Measurements from ENCODE around the gene HS1BP3.

Gene HS1BP3

GRCh38 chr2:20664071-20664390 is 13.1 kb upstream of the HS1BP3 start:
- Mint-ChIP-seq H3K4me3 (no peak overlapping the region), H3K36me3 (no peaks in the 10 kb centered on the region), H3K9me3 (no peaks in the 10 kb centered on the region), H3K4me1 (peaks cover 23 to 41% of the 10 kb centered on the region in 2 donors), H3K27ac (no peak overlapping the region), H3K27me3 (peaks cover 57 to 86% of the 10 kb centered on the region in 2 donors)
- no peak for DNase-seq
- ATAC-seq (replicated peaks) = no peak

- Mint-ChIP-seq H3K4me1 (peaks cover 20 to 37% of the 10 kb centered on the region in 2 donors), H3K4me3 (no peak overlapping the region), H3K9me3 (no peaks in the 10 kb centered on the region), H3K36me3 (no peaks in the 10 kb centered on the region), H3K27me3 (peaks cover 59 to 86% of the 10 kb centered on the region in 2 donors), H3K27ac (no peak overlapping the region)
- ATAC-seq (replicated peaks) (no peak), DNase-seq (no peak)
Measured at GRCh38 chr2:20663196-20664070, 12.5 kb upstream of the HS1BP3 start.

GRCh38 chr2:20662308-20662937 is 11.5 kb upstream of the HS1BP3 start:
- Mint-ChIP-seq H3K27ac (no peak overlapping the region), H3K9me3 (no peaks in the 10 kb centered on the region), H3K4me1 (peaks cover 15 to 27% of the 10 kb centered on the region in 2 donors), H3K27me3 (peaks cover 55 to 77% of the 10 kb centered on the region in 2 donors), H3K36me3 (no peaks in the 10 kb centered on the region), H3K4me3 (no peak overlapping the region)
- no peak for DNase-seq
- ATAC-seq (replicated peaks) = no peak

GRCh38 chr2:20661421-20662307 is 10.8 kb upstream of the HS1BP3 start:
- ATAC-seq (replicated peaks) (peak; percentile 61 to 68), DNase-seq (peak; percentile 56)
- Mint-ChIP-seq H3K4me3 (no peak overlapping the region), H3K27ac (no peak overlapping the region), H3K27me3 (peaks cover 55 to 81% of the 10 kb centered on the region in 2 donors), H3K9me3 (no peaks in the 10 kb centered on the region), H3K36me3 (no peaks in the 10 kb centered on the region), H3K4me1 (peaks cover 13 to 27% of the 10 kb centered on the region in 2 donors)

GRCh38 chr2:20660506-20661420 is 9.9 kb upstream of the HS1BP3 start:
- Mint-ChIP-seq H3K27me3 (peaks cover 51 to 78% of the 10 kb centered on the region in 2 donors), H3K4me3 (no peak overlapping the region), H3K36me3 (no peaks in the 10 kb centered on the region), H3K27ac (no peak overlapping the region), H3K4me1 (peaks cover 9 to 19% of the 10 kb centered on the region in 2 donors), H3K9me3 (no peaks in the 10 kb centered on the region)
- DNase-seq (no peak), ATAC-seq (replicated peaks) (no peak)

GRCh38 chr2:20657522-20658235 is 6.8 kb upstream of the HS1BP3 start:
- H3K4me3 Mint-ChIP-seq = no peak overlapping the region
- H3K9me3 Mint-ChIP-seq = no peaks in the 10 kb centered on the region
- H3K4me1 Mint-ChIP-seq = peaks cover 1 to 6% of the 10 kb centered on the region in 2 donors
- ATAC-seq (replicated peaks) (no peak), DNase-seq (no peak)
- H3K36me3 Mint-ChIP-seq = no peaks in the 10 kb centered on the region
- peaks cover 44 to 51% of the 10 kb centered on the region in 2 donors for H3K27me3 Mint-ChIP-seq
- H3K27ac Mint-ChIP-seq = no peak overlapping the region

- H3K4me1 Mint-ChIP-seq = peaks cover 1 to 5% of the 10 kb centered on the region in 2 donors
- ATAC-seq (replicated peaks) (no peak), DNase-seq (no peak)
- H3K9me3 Mint-ChIP-seq = no peaks in the 10 kb centered on the region
- H3K4me3 Mint-ChIP-seq = no peak overlapping the region
- peaks cover 33 to 40% of the 10 kb centered on the region in 2 donors for H3K27me3 Mint-ChIP-seq
- no peak overlapping the region for H3K27ac Mint-ChIP-seq
- H3K36me3 Mint-ChIP-seq = no peaks in the 10 kb centered on the region
Measured at GRCh38 chr2:20656561-20656960, 5.7 kb upstream of the HS1BP3 start.

- DNase-seq = no peak
- Mint-ChIP-seq H3K27me3 (peaks cover 22 to 23% of the 10 kb centered on the region in 2 donors), H3K9me3 (no peaks in the 10 kb centered on the region), H3K27ac (no peak overlapping the region), H3K4me3 (no peak overlapping the region), H3K4me1 (peaks cover 12 to 18% of the 10 kb centered on the region in 2 donors), H3K36me3 (no peaks in the 10 kb centered on the region)
- no peak for ATAC-seq (replicated peaks)
Measured at GRCh38 chr2:20654535-20654813, 3.6 kb upstream of the HS1BP3 start.

GRCh38 chr2:20653695-20654534 is 3.0 kb upstream of the HS1BP3 start:
- H3K27ac Mint-ChIP-seq = no peak overlapping the region
- DNase-seq (no peak), ATAC-seq (replicated peaks) (no peak)
- H3K4me3 Mint-ChIP-seq = no peak overlapping the region
- H3K27me3 Mint-ChIP-seq = peaks cover 17 to 21% of the 10 kb centered on the region in 2 donors
- no peaks in the 10 kb centered on the region for H3K9me3 Mint-ChIP-seq
- H3K36me3 Mint-ChIP-seq = peaks cover 0 to 3% of the 10 kb centered on the region in 2 donors
- peaks cover 16 to 24% of the 10 kb centered on the region in 2 donors for H3K4me1 Mint-ChIP-seq

- Mint-ChIP-seq H3K27me3 (peaks cover 13 to 15% of the 10 kb centered on the region in 2 donors), H3K27ac (no peak overlapping the region), H3K4me1 (peaks cover 26 to 34% of the 10 kb centered on the region in 2 donors), H3K36me3 (peaks cover 0 to 3% of the 10 kb centered on the region in 2 donors), H3K4me3 (no peak overlapping the region), H3K9me3 (no peaks in the 10 kb centered on the region)
- ATAC-seq (replicated peaks) (no peak), DNase-seq (no peak)
Measured at GRCh38 chr2:20652673-20653575, 2.0 kb upstream of the HS1BP3 start.

GRCh38 chr2:20652141-20652540 is 1.2 kb upstream of the HS1BP3 start:
- H3K9me3 Mint-ChIP-seq = no peaks in the 10 kb centered on the region
- peaks cover 0 to 3% of the 10 kb centered on the region in 2 donors for H3K36me3 Mint-ChIP-seq
- H3K4me1 Mint-ChIP-seq = peaks cover 34 to 41% of the 10 kb centered on the region in 2 donors
- no peak overlapping the region for H3K4me3 Mint-ChIP-seq
- no peak overlapping the region for H3K27ac Mint-ChIP-seq
- DNase-seq (no peak), ATAC-seq (replicated peaks) (no peak)
- H3K27me3 Mint-ChIP-seq = peaks cover 8 to 13% of the 10 kb centered on the region in 2 donors

GRCh38 chr2:20651731-20652099 is 817 bp upstream of the HS1BP3 start:
- peak overlapping the region; percentile 93 for H3K27ac Mint-ChIP-seq
- peak overlapping the region; percentile 90 to 91 for H3K4me3 Mint-ChIP-seq
- peaks cover 35 to 43% of the 10 kb centered on the region in 2 donors for H3K4me1 Mint-ChIP-seq
- peaks cover 0 to 3% of the 10 kb centered on the region in 2 donors for H3K36me3 Mint-ChIP-seq
- no peak for ATAC-seq (replicated peaks)
- peaks cover 7 to 13% of the 10 kb centered on the region in 2 donors for H3K27me3 Mint-ChIP-seq
- H3K9me3 Mint-ChIP-seq = no peaks in the 10 kb centered on the region
- DNase-seq = no peak

Data from stimulated activated naive B cell treated with anti-CD40 and anti-IgM and Interleukin-4, amounts not matched to agents 10 μg/mL and 1 μg/mL and 100 μg/mL, for 72 hours (primary cell).